Natural killer cell (primary cell): ENCODE data around the gene SULT1B1. TPM values are rescaled to one million over a fixed set of nuclear protein-coding genes. Genes with fewer than 3 reads are reported as not detected.

Experiments used
- ATAC-seq, 3 donors: fragments of 150-1000 bp in 2 of 3; fragments of 200-7000 bp in 1 of 3; cut with Tn5 transposase; 1 replicate in 1 of 3; 2 replicates in 2 of 3; pipeline ENCODE4 v1.10.0; 2021; ENCODE audit warnings: mild to moderate bottlenecking in 2 of 3, moderate library complexity in 2 of 3
- DNase-seq, 2 donors: peaks; one replicate each; pipeline versions ENCODE4 v3.0.0 to v3.0.0-alpha.2; 2013 to 2021; ENCODE audit warnings: mixed read lengths in 1 of 2
- H3K27ac ChIP-seq: one replicate; pipeline ENCODE4 v1.5.1; 2013; ENCODE audit warnings: mild to moderate bottlenecking, low read length
- H3K27me3 ChIP-seq: one replicate; pipeline ENCODE4 v1.6.1; 2013; ENCODE audit warnings: low read length; ENCODE audit not compliant: control insufficient read depth, insufficient read depth
- H3K36me3 ChIP-seq: one replicate; pipeline ENCODE4 v1.6.1; 2013; ENCODE audit warnings: low read length; ENCODE audit not compliant: control insufficient read depth, insufficient read depth
- H3K4me1 ChIP-seq: one replicate; pipeline ENCODE4 v1.6.1; 2013; ENCODE audit warnings: low read length; ENCODE audit not compliant: control insufficient read depth, insufficient read depth
- H3K4me3 ChIP-seq: one replicate; pipeline ENCODE4 v1.5.1; 2013; ENCODE audit warnings: low read length
- H3K9me3 ChIP-seq: one replicate; pipeline ENCODE4 v1.6.1; 2013; ENCODE audit warnings: low read length; ENCODE audit not compliant: control insufficient read depth, insufficient read depth
- H3K27ac Mint-ChIP-seq, 2 donors: one replicate each; pipeline ENCODE4 v1.8.0; 2022; ENCODE audit warnings: mild to moderate bottlenecking in 2 of 2, mixed read lengths in 2 of 2, moderate library complexity in 1 of 2
- H3K27me3 Mint-ChIP-seq, 2 donors: one replicate each; pipeline ENCODE4 v1.8.0; 2022; ENCODE audit warnings: low read depth in 2 of 2, mixed read lengths in 2 of 2
- H3K36me3 Mint-ChIP-seq: one replicate; pipeline ENCODE4 v1.8.0; 2022; ENCODE audit warnings: mixed read lengths
- H3K4me1 Mint-ChIP-seq, 2 donors: one replicate each; pipeline ENCODE4 v1.8.0; 2022; ENCODE audit warnings: mixed read lengths in 2 of 2
- H3K4me3 Mint-ChIP-seq: one replicate; pipeline ENCODE4 v1.8.0; 2022; ENCODE audit warnings: mild to moderate bottlenecking, moderate library complexity, mixed read lengths
- H3K9me3 Mint-ChIP-seq, 2 donors: one replicate each; pipeline ENCODE4 v1.8.0; 2022; ENCODE audit warnings: mixed read lengths in 2 of 2
- WGBS: methylation state at CpG from one replicate; pipeline ENCODE4 v1.1.7; 2013; ENCODE audit warnings: missing lambda C conversion rate; ENCODE audit not compliant: insufficient coverage; 5-methylcytosine and 5-hydroxymethylcytosine counted together
- intact Hi-C: fragments of 100-400 bp; cut with micrococcal nuclease; formaldehyde crosslinking; loops from one replicate; pipeline ENCODE4 v1.14.2; 2022
- total RNA-seq, 4 donors: library from RNA; stranded (reverse); fragments of 120-200 nt in 1 of 4; gene quantifications; one replicate each; pipeline versions ENCODE4 v1.2.3 to v1.2.4, GENCODE V29; 2013 to 2022
- TF ChIP-seq, protein P1 (sequence below): fragments of 200-600 bp; IDR thresholded peaks from one replicate; pipeline ENCODE4 v1.8.0; 2022; ENCODE audit warnings: antibody characterized with exemption

The SULT1B1 gene
- 10 to 100 TPM; 11.9 to 24.6 (median 24.5) TPM for total RNA-seq
- total RNA-seq (2013): 9.9 TPM

- H3K9me3 Mint-ChIP-seq: no peaks in the 10 kb centered on the region
- Histone ChIP-seq H3K27ac (peak within 1 kb of the TSS; percentile 81), H3K9me3 (no peaks in the 10 kb centered on the region), H3K4me3 (peak within 1 kb of the TSS; percentile 40), H3K27me3 (no peaks in the 10 kb centered on the region), H3K36me3 (no peaks in the 10 kb centered on the region), H3K4me1 (peaks cover 7% of the 10 kb centered on the region)
- H3K4me3 Mint-ChIP-seq: peak within 1 kb of the TSS; percentile 90
- TF ChIP-seq, protein P1, sequence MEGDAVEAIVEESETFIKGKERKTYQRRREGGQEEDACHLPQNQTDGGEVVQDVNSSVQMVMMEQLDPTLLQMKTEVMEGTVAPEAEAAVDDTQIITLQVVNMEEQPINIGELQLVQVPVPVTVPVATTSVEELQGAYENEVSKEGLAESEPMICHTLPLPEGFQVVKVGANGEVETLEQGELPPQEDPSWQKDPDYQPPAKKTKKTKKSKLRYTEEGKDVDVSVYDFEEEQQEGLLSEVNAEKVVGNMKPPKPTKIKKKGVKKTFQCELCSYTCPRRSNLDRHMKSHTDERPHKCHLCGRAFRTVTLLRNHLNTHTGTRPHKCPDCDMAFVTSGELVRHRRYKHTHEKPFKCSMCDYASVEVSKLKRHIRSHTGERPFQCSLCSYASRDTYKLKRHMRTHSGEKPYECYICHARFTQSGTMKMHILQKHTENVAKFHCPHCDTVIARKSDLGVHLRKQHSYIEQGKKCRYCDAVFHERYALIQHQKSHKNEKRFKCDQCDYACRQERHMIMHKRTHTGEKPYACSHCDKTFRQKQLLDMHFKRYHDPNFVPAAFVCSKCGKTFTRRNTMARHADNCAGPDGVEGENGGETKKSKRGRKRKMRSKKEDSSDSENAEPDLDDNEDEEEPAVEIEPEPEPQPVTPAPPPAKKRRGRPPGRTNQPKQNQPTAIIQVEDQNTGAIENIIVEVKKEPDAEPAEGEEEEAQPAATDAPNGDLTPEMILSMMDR: no peak
- H3K27ac Mint-ChIP-seq: peak within 1 kb of the TSS; percentile 85 to 88
- DNase-seq: peak; percentile 36 to 74
- intact Hi-C loops: no loop called here
- 0% methylated on average over 2 of the region's 2 CpGs for WGBS
- peak; percentile 94 to 98 (median 96) for ATAC-seq
- H3K36me3 Mint-ChIP-seq: no peaks in the 10 kb centered on the region
- no peaks in the 10 kb centered on the region for H3K27me3 Mint-ChIP-seq
- H3K4me1 Mint-ChIP-seq: peaks cover 64 to 68% of the 10 kb centered on the region in 2 donors
These were observed at the start of gene SULT1B1 for GRCh38 chr4:69760455-69760854. TSS of gene SULT1B1 (minus strand) at chr4:69760620. CDS start at chr4:69755217, 5,403 bp downstream.

DNA sequence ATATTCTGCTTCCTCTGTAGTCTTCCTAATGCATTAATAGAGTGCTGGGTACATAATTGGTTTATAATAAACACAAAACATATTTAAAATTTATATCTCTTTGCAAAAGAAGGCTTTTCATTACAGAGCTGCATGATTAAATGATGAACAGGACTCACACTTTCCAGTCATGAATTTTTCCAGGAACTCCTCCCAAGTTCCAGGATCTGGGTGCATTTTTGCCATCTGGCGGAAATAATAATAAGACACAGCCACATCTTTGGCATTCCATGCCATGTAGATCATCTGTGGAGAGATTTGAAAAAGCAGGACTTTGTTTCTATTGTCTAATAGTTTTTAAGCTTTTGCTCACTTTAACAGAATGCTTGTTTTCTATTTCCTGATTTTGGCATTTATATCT is 40.2 kb upstream of the SULT1B1 start:
- no CpG with 5 or more reads among the region's 1 CpG for WGBS
- peaks cover 11 to 13% of the 10 kb centered on the region in 2 donors for H3K27me3 Mint-ChIP-seq

GRCh38 chr4:69799337-69799736 is 38.9 kb upstream of the SULT1B1 start:
- 68% methylated on average over 3 of the region's 3 CpGs for WGBS
- Histone ChIP-seq H3K4me3 (no peak overlapping the region), H3K27me3 (no peaks in the 10 kb centered on the region), H3K4me1 (no peaks in the 10 kb centered on the region), H3K9me3 (no peaks in the 10 kb centered on the region), H3K27ac (no peak overlapping the region), H3K36me3 (no peaks in the 10 kb centered on the region)
- intact Hi-C loops: no loop called here
- Mint-ChIP-seq H3K9me3 (no peaks in the 10 kb centered on the region), H3K4me3 (no peak overlapping the region), H3K4me1 (no peaks in the 10 kb centered on the region), H3K36me3 (no peaks in the 10 kb centered on the region), H3K27ac (no peak overlapping the region), H3K27me3 (peaks cover 11 to 13% of the 10 kb centered on the region in 2 donors)
- ATAC-seq: no peak
- DNase-seq: no peak
- TF ChIP-seq, protein P1: no peak

More for the DNA sequence above, 40.2 kb upstream of the SULT1B1 start:
- DNase-seq: no peak
- H3K4me3 Mint-ChIP-seq: no peak overlapping the region
- ATAC-seq: no peak
- no peaks in the 10 kb centered on the region for H3K27me3 ChIP-seq
- H3K9me3 ChIP-seq: no peaks in the 10 kb centered on the region
- no peak overlapping the region for H3K4me3 ChIP-seq
- no peaks in the 10 kb centered on the region for H3K4me1 Mint-ChIP-seq
- intact Hi-C loops: no loop called here
- TF ChIP-seq, protein P1: no peak
- no peaks in the 10 kb centered on the region for H3K36me3 ChIP-seq
- H3K9me3 Mint-ChIP-seq: no peaks in the 10 kb centered on the region
- no peak overlapping the region for H3K27ac Mint-ChIP-seq
- no peaks in the 10 kb centered on the region for H3K36me3 Mint-ChIP-seq
- H3K27ac ChIP-seq: no peak overlapping the region
- H3K4me1 ChIP-seq: no peaks in the 10 kb centered on the region

- intact Hi-C loops: no loop called here
- Mint-ChIP-seq H3K27me3 (peaks cover 7 to 8% of the 10 kb centered on the region in 2 donors), H3K27ac (no peak overlapping the region), H3K4me1 (no peaks in the 10 kb centered on the region), H3K9me3 (no peaks in the 10 kb centered on the region), H3K36me3 (no peaks in the 10 kb centered on the region), H3K4me3 (no peak overlapping the region)
- H3K9me3 ChIP-seq: no peaks in the 10 kb centered on the region
- H3K4me1 ChIP-seq: no peaks in the 10 kb centered on the region
- H3K27me3 ChIP-seq: no peaks in the 10 kb centered on the region
- no peak overlapping the region for H3K4me3 ChIP-seq
- DNase-seq (no peak), ATAC-seq (no peak)
- H3K36me3 ChIP-seq: no peaks in the 10 kb centered on the region
- TF ChIP-seq, protein P1: no peak
- no peak overlapping the region for H3K27ac ChIP-seq
These were observed 33.3 kb upstream of the SULT1B1 start for GRCh38 chr4:69793732-69794131.
